Activated B cell treated with CpG ODN at 0.5 μM for 24 hours (primary cell): ENCODE data around the gene ERCC1. TPM values are rescaled to one million over a fixed set of nuclear protein-coding genes. Genes with fewer than 3 reads are reported as not detected.

ENCODE experiments used
- ATAC-seq: fragments of 200-7000 bp; cut with Tn5 transposase; one replicate; pipeline ENCODE4 v1.10.0; 2021; ENCODE audit warnings: low read depth, mild to moderate bottlenecking, moderate library complexity
- CTCF ChIA-PET: fragments of 350-600 bp; sonication (Branson Sonifier 250); formaldehyde crosslinking; loops from one replicate; lab custom pipeline; 2021; ENCODE audit warnings: antibody characterized with exemption; lab: Charles Lee
- POLR2A ChIA-PET: fragments of 350-600 bp; sonication (Branson Sonifier 250); formaldehyde crosslinking; loops from one replicate; lab custom pipeline; 2021; ENCODE audit warnings: antibody characterized with exemption; lab: Charles Lee
- DNase-seq: peaks from one replicate; pipeline ENCODE4 v3.0.0; 2022
- H3K27ac Mint-ChIP-seq: one replicate; pipeline ENCODE4 v1.8.0; 2020; ENCODE audit warnings: mixed read lengths
- H3K27me3 Mint-ChIP-seq: one replicate; pipeline ENCODE4 v1.8.0; 2021; ENCODE audit warnings: mixed read lengths
- H3K36me3 Mint-ChIP-seq: one replicate; pipeline ENCODE4 v1.8.0; 2021; ENCODE audit warnings: low read depth, mixed read lengths
- H3K4me1 Mint-ChIP-seq: one replicate; pipeline ENCODE4 v1.8.0; 2021; ENCODE audit warnings: mixed read lengths
- H3K4me3 Mint-ChIP-seq: one replicate; pipeline ENCODE4 v1.8.0; 2020; ENCODE audit warnings: mild to moderate bottlenecking, mixed read lengths
- H3K9me3 Mint-ChIP-seq: one replicate; pipeline ENCODE4 v1.8.0; 2020; ENCODE audit warnings: mixed read lengths
- CTCF ChIP-seq: fragments of 200-600 bp; IDR thresholded peaks from one replicate; pipeline ENCODE4 v1.8.0; 2022; ENCODE audit warnings: antibody characterized with exemption, mild to moderate bottlenecking
- intact Hi-C: fragments of 100-400 bp; cut with micrococcal nuclease; formaldehyde crosslinking; loops from one replicate; pipeline ENCODE4 v1.15.1; 2024
- total RNA-seq: library from RNA; stranded (reverse); gene quantifications from 2 replicates; pipeline ENCODE4 v1.2.3, GENCODE V29; 2022

Gene ERCC1
- 69.2 and 71.6 TPM in 2 replicates for total RNA-seq

DNA sequence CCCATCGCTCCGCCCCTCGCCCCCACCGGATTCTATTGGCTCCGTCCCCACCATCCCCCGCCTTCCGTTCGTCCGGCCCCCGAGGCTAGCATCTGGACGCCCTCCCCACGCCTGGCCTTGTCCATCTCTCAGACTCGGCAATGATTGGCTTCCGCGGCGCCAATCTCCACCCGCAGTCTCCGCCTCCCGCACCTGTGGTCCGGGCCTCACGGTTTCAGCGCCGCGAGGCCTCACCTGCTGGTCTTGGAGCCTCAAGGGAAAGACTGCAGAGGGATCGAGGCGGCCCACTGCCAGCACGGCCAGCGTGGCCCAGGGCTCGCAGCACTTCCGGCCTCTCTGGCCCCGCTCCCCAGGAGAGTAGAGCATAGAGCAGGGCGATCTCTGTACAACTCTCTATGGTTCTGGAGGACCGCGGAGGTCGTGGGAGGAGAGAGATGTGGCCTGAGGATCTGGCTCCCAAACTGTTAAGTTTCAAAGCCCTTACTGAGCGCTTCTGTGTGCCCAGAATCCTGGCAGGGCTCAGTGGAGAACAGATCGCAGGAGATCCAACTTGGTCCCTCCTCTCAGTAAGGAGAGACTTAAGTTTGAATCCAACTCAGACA, at the start of gene ERCC1:
TSS of gene ERCC1 (minus strand) at position 329 of the 602 bp plus-strand sequence. CDS start 543 bp downstream, outside the sequence.
- peaks cover 65% of the 10 kb centered on the region for H3K4me1 Mint-ChIP-seq
- CTCF ChIA-PET, result interaction anchor here (1.0 kb wide), 2 partner anchors 16 to 55 kb away, joined by 4 to 5 read pairs; no protein-coding TSS in a partner anchor

GRCh38 chr19:45473367-45473681, 49.6 kb upstream of the ERCC1 start:
- Mint-ChIP-seq H3K27ac (no peak overlapping the region), H3K36me3 (peaks cover 23% of the 10 kb centered on the region), H3K27me3 (peaks cover 22% of the 10 kb centered on the region), H3K4me1 (peaks cover 56% of the 10 kb centered on the region), H3K9me3 (no peaks in the 10 kb centered on the region), H3K4me3 (no peak overlapping the region)
- TF ChIP-seq CTCF, result no peak
- ATAC-seq (no peak), DNase-seq (no peak)
- POLR2A ChIA-PET, result no interaction called here
- intact Hi-C loops, result no loop called here
- CTCF ChIA-PET, result no interaction called here

More for the DNA sequence above, at the start of gene ERCC1:
- POLR2A ChIA-PET, result interaction anchor here (0.5 to 1.0 kb wide), 7 partner anchors 16 to 505 kb away, joined by 3 to 4 read pairs (median 3); no protein-coding TSS in a partner anchor
- H3K27me3 Mint-ChIP-seq, result no peaks in the 10 kb centered on the region
- ATAC-seq (peak; percentile 74), DNase-seq (peak; percentile 79)
- peak within 1 kb of the TSS; percentile 89 for H3K27ac Mint-ChIP-seq
- no peak for TF ChIP-seq CTCF
- peaks cover 27% of the 10 kb centered on the region for H3K36me3 Mint-ChIP-seq
- no peaks in the 10 kb centered on the region for H3K9me3 Mint-ChIP-seq
- peak within 1 kb of the TSS; percentile 96 for H3K4me3 Mint-ChIP-seq
- intact Hi-C loops, result loop anchor here (1.0 to 10.0 kb wide), 4 partner anchors 15 to 351 kb away; partner anchors contain the start of gene POLR1G

- Mint-ChIP-seq H3K27me3 (peaks cover 22% of the 10 kb centered on the region), H3K36me3 (peaks cover 23% of the 10 kb centered on the region), H3K4me3 (peak overlapping the region; percentile 39), H3K27ac (peak overlapping the region; percentile 13), H3K9me3 (no peaks in the 10 kb centered on the region), H3K4me1 (peaks cover 56% of the 10 kb centered on the region)
- ChIA-PET CTCF (interaction anchor here (0.5 to 2.4 kb wide), 2 partner anchors 33 to 37 kb away, joined by 3 to 12 read pairs; no protein-coding TSS in a partner anchor), POLR2A (interaction anchor here (0.6 kb wide), 1 partner anchor 107 kb away, joined by 6 read pairs; no protein-coding TSS in a partner anchor)
- no peak for DNase-seq
- no peak for ATAC-seq
- TF ChIP-seq CTCF, result no peak
- intact Hi-C loops, result no loop called here
Measured at GRCh38 chr19:45472563-45473366, 49.0 kb upstream of the ERCC1 start.

GRCh38 chr19:45471931-45472562, 48.3 kb upstream of the ERCC1 start:
- H3K4me1 Mint-ChIP-seq, result peaks cover 55% of the 10 kb centered on the region
- ChIA-PET POLR2A (no interaction called here), CTCF (interaction anchor here (0.5 to 2.4 kb wide), 2 partner anchors 32 to 37 kb away, joined by 3 to 12 read pairs; no protein-coding TSS in a partner anchor)
- TF ChIP-seq CTCF, result no peak
- no peak overlapping the region for H3K27ac Mint-ChIP-seq
- intact Hi-C loops, result no loop called here
- H3K4me3 Mint-ChIP-seq, result peak overlapping the region; percentile 59
- ATAC-seq, result no peak
- no peak for DNase-seq
- H3K9me3 Mint-ChIP-seq, result no peaks in the 10 kb centered on the region
- H3K27me3 Mint-ChIP-seq, result peaks cover 22% of the 10 kb centered on the region
- H3K36me3 Mint-ChIP-seq, result peaks cover 23% of the 10 kb centered on the region
